ENCODE results near the gene COG8. TPM values are rescaled to one million over a fixed set of nuclear protein-coding genes. Genes with fewer than 3 reads are reported as not detected.

COG8 gene
- polyA plus RNA-seq, 3 donors = 11.9 to 24.1 (median 21.6) TPM

- no peak for TF ChIP-seq CTCF (IDR thresholded peaks at IDR 0.05)
- DNase-seq = no peak
- Histone ChIP-seq H3K4me2 (replicated peaks; ENCODE audit: extremely low read depth, low read length, poor library complexity, severe bottlenecking) (no peak overlapping the region), H3K4me1 (ENCODE audit: control insufficient read depth in 1 of 2, insufficient read depth in 2 of 2, low read length in 2 of 2) (no peaks in the 10 kb centered on the region), H3K4me3 (replicated peaks in 1 of 3; ENCODE audit: low read depth in 2 of 3, low read length in 3 of 3) (no peak overlapping the region), H3K27ac (ENCODE audit: low read depth in 1 of 2, low read length in 2 of 2) (no peak overlapping the region), H3K9me3 (replicated peaks in 1 of 2; ENCODE audit: control insufficient read depth in 1 of 2, insufficient read depth in 1 of 2, low read length in 2 of 2) (no peaks in the 10 kb centered on the region), H2AFZ (ENCODE audit: insufficient read depth, low read depth, low read length, poor library complexity, severe bottlenecking) (no peak overlapping the region), H4K20me1 (ENCODE audit: insufficient read depth, low read length) (peaks cover 24% of the 10 kb centered on the region), H3K27me3 (ENCODE audit: control insufficient read depth in 2 of 2, insufficient read depth in 2 of 2, low read length in 2 of 2) (no peaks in the 10 kb centered on the region), H3K79me2 (ENCODE audit: insufficient read depth, low read length) (no peaks in the 10 kb centered on the region), H3K36me3 (replicated peaks in 1 of 2; ENCODE audit: control insufficient read depth in 1 of 2, insufficient read depth in 2 of 2, low read length in 2 of 2) (peaks cover 82 to 99% of the 10 kb centered on the region in 2 donors), H3K9ac (ENCODE audit: insufficient read depth, low read length, poor library complexity, severe bottlenecking) (no peak overlapping the region)
- peaks cover 0 to 3% (median 0%) of the 10 kb centered on the region in 3 donors for H3K27me3 Mint-ChIP-seq (ENCODE audit: low read depth in 3 of 3)
- H3K4me1 Mint-ChIP-seq = no peaks in the 10 kb centered on the region
- 42% methylated on average over 4 of the region's 7 CpGs for WGBS (ENCODE audit: insufficient coverage)
- H3K36me3 Mint-ChIP-seq = peaks cover 80 to 94% of the 10 kb centered on the region in 2 donors
- no peak overlapping the region for H3K4me3 Mint-ChIP-seq
- peaks cover 0 to 2% (median 0%) of the 10 kb centered on the region in 7 donors for H3K9me3 Mint-ChIP-seq
- H3K27ac Mint-ChIP-seq = peak overlapping the region in 2 of 7 donors; percentile 0 to 30
- intact Hi-C loops (cut with micrococcal nuclease) = no loop called here
Observed at GRCh38 chr16:69367980-69368379, 28.6 kb upstream of the COG8 start.

GRCh38 chr16:69366431-69366830 lies 27.1 kb upstream of the COG8 start:
- no peaks in the 10 kb centered on the region for H3K4me1 Mint-ChIP-seq
- Histone ChIP-seq H3K27ac (ENCODE audit: low read depth in 1 of 2, low read length in 2 of 2) (no peak overlapping the region), H3K4me2 (replicated peaks; ENCODE audit: extremely low read depth, low read length, poor library complexity, severe bottlenecking) (no peak overlapping the region), H3K27me3 (ENCODE audit: control insufficient read depth in 2 of 2, insufficient read depth in 2 of 2, low read length in 2 of 2) (no peaks in the 10 kb centered on the region), H3K4me1 (ENCODE audit: control insufficient read depth in 1 of 2, insufficient read depth in 2 of 2, low read length in 2 of 2) (no peaks in the 10 kb centered on the region), H3K9me3 (replicated peaks in 1 of 2; ENCODE audit: control insufficient read depth in 1 of 2, insufficient read depth in 1 of 2, low read length in 2 of 2) (no peaks in the 10 kb centered on the region), H3K79me2 (ENCODE audit: insufficient read depth, low read length) (no peaks in the 10 kb centered on the region), H3K36me3 (replicated peaks in 1 of 2; ENCODE audit: control insufficient read depth in 1 of 2, insufficient read depth in 2 of 2, low read length in 2 of 2) (peaks cover 75 to 97% of the 10 kb centered on the region in 2 donors), H3K4me3 (replicated peaks in 1 of 3; ENCODE audit: low read depth in 2 of 3, low read length in 3 of 3) (no peak overlapping the region), H4K20me1 (ENCODE audit: insufficient read depth, low read length) (peaks cover 20% of the 10 kb centered on the region), H2AFZ (ENCODE audit: insufficient read depth, low read depth, low read length, poor library complexity, severe bottlenecking) (no peak overlapping the region), H3K9ac (ENCODE audit: insufficient read depth, low read length, poor library complexity, severe bottlenecking) (no peak overlapping the region)
- WGBS (ENCODE audit: insufficient coverage) = 100% methylated on average over 1 of the region's 7 CpGs
- no peak overlapping the region for H3K4me3 Mint-ChIP-seq
- peaks cover 0 to 2% (median 0%) of the 10 kb centered on the region in 7 donors for H3K9me3 Mint-ChIP-seq
- peaks cover 75 to 88% of the 10 kb centered on the region in 2 donors for H3K36me3 Mint-ChIP-seq
- intact Hi-C loops (cut with micrococcal nuclease) = no loop called here
- H3K27ac Mint-ChIP-seq = no peak overlapping the region
- DNase-seq = no peak
- TF ChIP-seq CTCF (IDR thresholded peaks at IDR 0.05) = no peak
- H3K27me3 Mint-ChIP-seq (ENCODE audit: low read depth in 3 of 3) = peaks cover 0 to 1% (median 0%) of the 10 kb centered on the region in 3 donors
